Measurements from ENCODE around the gene MAP4K3.

Gene MAP4K3

DNA sequence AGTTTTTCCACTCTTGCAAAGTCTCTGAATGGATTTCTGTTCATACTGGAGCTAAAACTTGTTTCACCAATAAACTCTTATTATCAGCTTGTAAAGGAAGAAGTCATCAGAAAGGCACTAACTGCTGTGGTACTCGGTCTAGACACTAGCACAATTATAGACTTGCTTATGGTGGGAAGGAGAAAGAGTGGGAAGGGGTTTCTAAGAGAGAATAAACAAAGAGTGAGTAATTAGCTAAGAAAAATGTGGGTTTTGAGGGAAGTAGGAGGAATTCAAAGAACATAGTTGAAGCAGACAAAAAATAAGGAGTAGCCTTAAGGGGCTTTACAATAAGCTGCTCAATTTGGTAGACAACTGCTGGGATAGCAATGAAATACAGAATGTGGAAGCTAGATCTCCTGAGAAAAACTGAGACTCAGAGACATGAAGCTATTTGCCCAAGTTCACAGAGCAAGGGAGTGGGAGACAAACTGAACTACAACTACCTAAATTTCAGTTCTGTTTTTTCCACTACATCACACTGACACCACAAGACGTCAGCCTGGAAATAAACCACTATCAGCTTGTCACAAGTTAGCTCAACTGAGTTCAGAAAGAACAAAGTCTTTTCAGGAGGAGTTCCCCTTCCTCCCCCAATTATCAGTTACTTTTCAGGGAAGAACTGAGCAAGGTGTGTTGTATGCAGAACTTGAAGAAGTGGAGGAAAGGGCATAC lies 59.7 kb downstream of the MAP4K3 start:
- TF ChIP-seq TAF1 (IDR thresholded peaks at IDR 0.05; ENCODE audit: borderline replicate concordance, insufficient read depth, low read length) (no peak), FOXP2 (optimal IDR thresholded peaks at IDR 0.05; ENCODE audit: borderline replicate concordance, extremely low read depth, extremely low read length, insufficient read depth) (no peak), SIN3A (IDR thresholded peaks at IDR 0.05; ENCODE audit: borderline replicate concordance, insufficient read depth, low read length) (no peak), POLR2AphosphoS5 (IDR thresholded peaks at IDR 0.05; ENCODE audit: low read depth, low read length) (no peak)
- TF ChIP-seq, protein P1, sequence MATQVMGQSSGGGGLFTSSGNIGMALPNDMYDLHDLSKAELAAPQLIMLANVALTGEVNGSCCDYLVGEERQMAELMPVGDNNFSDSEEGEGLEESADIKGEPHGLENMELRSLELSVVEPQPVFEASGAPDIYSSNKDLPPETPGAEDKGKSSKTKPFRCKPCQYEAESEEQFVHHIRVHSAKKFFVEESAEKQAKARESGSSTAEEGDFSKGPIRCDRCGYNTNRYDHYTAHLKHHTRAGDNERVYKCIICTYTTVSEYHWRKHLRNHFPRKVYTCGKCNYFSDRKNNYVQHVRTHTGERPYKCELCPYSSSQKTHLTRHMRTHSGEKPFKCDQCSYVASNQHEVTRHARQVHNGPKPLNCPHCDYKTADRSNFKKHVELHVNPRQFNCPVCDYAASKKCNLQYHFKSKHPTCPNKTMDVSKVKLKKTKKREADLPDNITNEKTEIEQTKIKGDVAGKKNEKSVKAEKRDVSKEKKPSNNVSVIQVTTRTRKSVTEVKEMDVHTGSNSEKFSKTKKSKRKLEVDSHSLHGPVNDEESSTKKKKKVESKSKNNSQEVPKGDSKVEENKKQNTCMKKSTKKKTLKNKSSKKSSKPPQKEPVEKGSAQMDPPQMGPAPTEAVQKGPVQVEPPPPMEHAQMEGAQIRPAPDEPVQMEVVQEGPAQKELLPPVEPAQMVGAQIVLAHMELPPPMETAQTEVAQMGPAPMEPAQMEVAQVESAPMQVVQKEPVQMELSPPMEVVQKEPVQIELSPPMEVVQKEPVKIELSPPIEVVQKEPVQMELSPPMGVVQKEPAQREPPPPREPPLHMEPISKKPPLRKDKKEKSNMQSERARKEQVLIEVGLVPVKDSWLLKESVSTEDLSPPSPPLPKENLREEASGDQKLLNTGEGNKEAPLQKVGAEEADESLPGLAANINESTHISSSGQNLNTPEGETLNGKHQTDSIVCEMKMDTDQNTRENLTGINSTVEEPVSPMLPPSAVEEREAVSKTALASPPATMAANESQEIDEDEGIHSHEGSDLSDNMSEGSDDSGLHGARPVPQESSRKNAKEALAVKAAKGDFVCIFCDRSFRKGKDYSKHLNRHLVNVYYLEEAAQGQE (IDR thresholded peaks at IDR 0.05; ENCODE audit: insufficient read depth in 1 of 2, low read depth in 2 of 2, low read length in 2 of 2) = no peak

- no peak for TF ChIP-seq FOXP2 (optimal IDR thresholded peaks at IDR 0.05; ENCODE audit: borderline replicate concordance, extremely low read depth, extremely low read length, insufficient read depth)
- no peak for TF ChIP-seq POLR2AphosphoS5 (IDR thresholded peaks at IDR 0.05; ENCODE audit: low read depth, low read length)
- TF ChIP-seq TAF1 (IDR thresholded peaks at IDR 0.05; ENCODE audit: borderline replicate concordance, insufficient read depth, low read length) = no peak
- TF ChIP-seq, protein P1 (IDR thresholded peaks at IDR 0.05; ENCODE audit: insufficient read depth in 1 of 2, low read depth in 2 of 2, low read length in 2 of 2) = no peak
- TF ChIP-seq SIN3A (IDR thresholded peaks at IDR 0.05; ENCODE audit: borderline replicate concordance, insufficient read depth, low read length) = no peak
These were observed 61.2 kb downstream of the MAP4K3 start for GRCh38 chr2:39375917-39376316.

DNA sequence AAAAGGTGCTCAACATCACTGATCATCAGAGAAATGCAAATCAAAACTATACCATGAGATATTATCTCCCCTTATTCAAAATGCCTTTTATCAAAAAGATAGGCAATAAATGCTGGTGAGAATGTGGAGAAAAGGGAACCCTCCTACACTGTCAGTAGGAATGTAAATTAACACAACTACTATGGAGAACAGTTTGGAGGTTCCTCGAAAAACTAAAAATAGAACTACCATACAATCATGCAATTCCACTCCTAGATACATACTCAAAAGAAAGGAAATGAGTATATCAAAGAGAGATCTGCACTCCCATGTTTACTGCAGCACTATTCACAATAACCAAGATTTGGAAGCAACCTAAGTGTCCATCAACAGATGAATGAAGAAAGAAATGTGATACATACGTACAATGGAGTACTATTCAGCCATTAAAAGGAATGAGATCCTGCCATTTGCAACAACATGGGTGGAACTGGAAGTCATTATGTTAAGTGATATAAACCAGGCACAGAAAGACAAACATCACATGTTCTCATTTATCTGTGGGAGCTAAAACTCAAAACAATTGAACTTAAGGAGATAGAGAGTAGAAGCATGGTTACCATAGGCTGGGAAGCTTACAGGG lies 63.8 kb downstream of the MAP4K3 start:
- TF ChIP-seq SIN3A (IDR thresholded peaks at IDR 0.05; ENCODE audit: borderline replicate concordance, insufficient read depth, low read length) (no peak), FOXP2 (optimal IDR thresholded peaks at IDR 0.05; ENCODE audit: borderline replicate concordance, extremely low read depth, extremely low read length, insufficient read depth) (no peak), TAF1 (IDR thresholded peaks at IDR 0.05; ENCODE audit: borderline replicate concordance, insufficient read depth, low read length) (no peak), POLR2AphosphoS5 (IDR thresholded peaks at IDR 0.05; ENCODE audit: low read depth, low read length) (no peak)
- TF ChIP-seq, protein P1 (IDR thresholded peaks at IDR 0.05; ENCODE audit: insufficient read depth in 1 of 2, low read depth in 2 of 2, low read length in 2 of 2) = no peak

DNA sequence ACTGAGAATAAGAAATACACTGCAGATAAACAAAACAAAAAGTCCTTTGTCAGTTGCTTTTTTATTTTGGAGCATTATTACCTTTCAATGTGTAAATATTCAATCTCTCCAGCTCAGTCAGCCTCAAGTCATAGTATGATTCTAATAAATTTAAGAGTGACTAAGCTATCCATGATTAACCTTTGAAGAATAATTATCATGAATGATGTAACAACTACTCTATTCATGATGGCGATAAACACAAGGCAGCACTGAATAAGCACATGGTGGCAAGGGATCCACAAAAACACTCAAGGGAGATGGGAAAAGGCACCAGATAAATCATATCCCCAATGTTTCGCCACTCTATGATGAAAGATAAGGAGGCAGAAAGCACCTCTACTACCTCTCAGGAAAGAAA lies 67.0 kb downstream of the MAP4K3 start:
- TF ChIP-seq POLR2AphosphoS5 (IDR thresholded peaks at IDR 0.05; ENCODE audit: low read depth, low read length) (no peak), TAF1 (IDR thresholded peaks at IDR 0.05; ENCODE audit: borderline replicate concordance, insufficient read depth, low read length) (no peak), FOXP2 (optimal IDR thresholded peaks at IDR 0.05; ENCODE audit: borderline replicate concordance, extremely low read depth, extremely low read length, insufficient read depth) (no peak), SIN3A (IDR thresholded peaks at IDR 0.05; ENCODE audit: borderline replicate concordance, insufficient read depth, low read length) (no peak)
- TF ChIP-seq, protein P1 (IDR thresholded peaks at IDR 0.05; ENCODE audit: insufficient read depth in 1 of 2, low read depth in 2 of 2, low read length in 2 of 2) = no peak
